ENCODE results near the gene CCDC40. TPM values are rescaled to one million over a fixed set of nuclear protein-coding genes. Genes with fewer than 3 reads are reported as not detected.

CCDC40 gene
- total and polyA plus RNA-seq, 2 donors (not counting 1 experiment from before 2014, with no cell fraction given): 0.53 to 1.5 TPM

DNA sequence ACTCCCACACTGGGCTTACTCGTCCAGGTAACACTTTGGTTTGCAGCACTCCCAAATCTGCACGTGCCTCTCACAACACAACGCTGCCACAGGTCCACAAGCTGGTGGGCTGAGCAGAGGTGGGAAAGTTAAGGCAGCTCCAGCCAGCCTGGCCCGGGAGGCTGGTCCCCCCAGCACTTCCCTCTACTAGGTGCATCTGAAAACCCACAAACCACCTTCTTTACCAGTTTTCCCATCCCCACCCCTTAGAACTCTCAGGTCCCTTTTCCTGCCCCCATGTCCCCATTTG, 63.5 kb downstream of the CCDC40 start:
- Histone ChIP-seq H3K9me3 (ENCODE audit: control insufficient read depth, insufficient read depth, low read depth, low read length) (no peaks in the 10 kb centered on the region), H3K4me1 (ENCODE audit: control insufficient read depth, extremely low read depth, insufficient read depth, low read length) (no peaks in the 10 kb centered on the region), H3K9ac (ENCODE audit: insufficient read depth, low read length) (no peak overlapping the region), H3K79me2 (ENCODE audit: control insufficient read depth, insufficient read depth, low read length) (peaks cover 2% of the 10 kb centered on the region), H4K20me1 (ENCODE audit: control insufficient read depth, extremely low read depth, insufficient read depth, low read length) (no peaks in the 10 kb centered on the region), H3K4me3 (replicated peaks in 1 of 4; ENCODE audit: control extremely low read depth in 1 of 4, insufficient read depth in 1 of 4, low read depth in 3 of 4, low read length in 4 of 4) (no peak overlapping the region), H3K27me3 (ENCODE audit: control insufficient read depth, insufficient read depth, low read length) (peaks cover 4% of the 10 kb centered on the region), H3K27ac (ENCODE audit: insufficient read depth, low read length) (no peak overlapping the region), H3K4me2 (ENCODE audit: extremely low read depth, insufficient read depth, low read length) (no peak overlapping the region), H3K36me3 (ENCODE audit: control insufficient read depth, insufficient read depth, low read length) (no peaks in the 10 kb centered on the region), H2AFZ (ENCODE audit: low read length) (no peak overlapping the region)
- no peak for DNase-seq (ENCODE audit: low read depth in 2 of 2)
- TF ChIP-seq, protein P1, sequence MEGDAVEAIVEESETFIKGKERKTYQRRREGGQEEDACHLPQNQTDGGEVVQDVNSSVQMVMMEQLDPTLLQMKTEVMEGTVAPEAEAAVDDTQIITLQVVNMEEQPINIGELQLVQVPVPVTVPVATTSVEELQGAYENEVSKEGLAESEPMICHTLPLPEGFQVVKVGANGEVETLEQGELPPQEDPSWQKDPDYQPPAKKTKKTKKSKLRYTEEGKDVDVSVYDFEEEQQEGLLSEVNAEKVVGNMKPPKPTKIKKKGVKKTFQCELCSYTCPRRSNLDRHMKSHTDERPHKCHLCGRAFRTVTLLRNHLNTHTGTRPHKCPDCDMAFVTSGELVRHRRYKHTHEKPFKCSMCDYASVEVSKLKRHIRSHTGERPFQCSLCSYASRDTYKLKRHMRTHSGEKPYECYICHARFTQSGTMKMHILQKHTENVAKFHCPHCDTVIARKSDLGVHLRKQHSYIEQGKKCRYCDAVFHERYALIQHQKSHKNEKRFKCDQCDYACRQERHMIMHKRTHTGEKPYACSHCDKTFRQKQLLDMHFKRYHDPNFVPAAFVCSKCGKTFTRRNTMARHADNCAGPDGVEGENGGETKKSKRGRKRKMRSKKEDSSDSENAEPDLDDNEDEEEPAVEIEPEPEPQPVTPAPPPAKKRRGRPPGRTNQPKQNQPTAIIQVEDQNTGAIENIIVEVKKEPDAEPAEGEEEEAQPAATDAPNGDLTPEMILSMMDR (conservative IDR thresholded peaks at IDR 0.05 in 1 of 2, IDR thresholded peaks at IDR 0.05 in 1 of 2; ENCODE audit: low read depth in 1 of 2, low read length in 2 of 2): no peak
- no peak for TF ChIP-seq EZH2 (IDR thresholded peaks at IDR 0.05; ENCODE audit: low read length, missing control alignments)

DNA sequence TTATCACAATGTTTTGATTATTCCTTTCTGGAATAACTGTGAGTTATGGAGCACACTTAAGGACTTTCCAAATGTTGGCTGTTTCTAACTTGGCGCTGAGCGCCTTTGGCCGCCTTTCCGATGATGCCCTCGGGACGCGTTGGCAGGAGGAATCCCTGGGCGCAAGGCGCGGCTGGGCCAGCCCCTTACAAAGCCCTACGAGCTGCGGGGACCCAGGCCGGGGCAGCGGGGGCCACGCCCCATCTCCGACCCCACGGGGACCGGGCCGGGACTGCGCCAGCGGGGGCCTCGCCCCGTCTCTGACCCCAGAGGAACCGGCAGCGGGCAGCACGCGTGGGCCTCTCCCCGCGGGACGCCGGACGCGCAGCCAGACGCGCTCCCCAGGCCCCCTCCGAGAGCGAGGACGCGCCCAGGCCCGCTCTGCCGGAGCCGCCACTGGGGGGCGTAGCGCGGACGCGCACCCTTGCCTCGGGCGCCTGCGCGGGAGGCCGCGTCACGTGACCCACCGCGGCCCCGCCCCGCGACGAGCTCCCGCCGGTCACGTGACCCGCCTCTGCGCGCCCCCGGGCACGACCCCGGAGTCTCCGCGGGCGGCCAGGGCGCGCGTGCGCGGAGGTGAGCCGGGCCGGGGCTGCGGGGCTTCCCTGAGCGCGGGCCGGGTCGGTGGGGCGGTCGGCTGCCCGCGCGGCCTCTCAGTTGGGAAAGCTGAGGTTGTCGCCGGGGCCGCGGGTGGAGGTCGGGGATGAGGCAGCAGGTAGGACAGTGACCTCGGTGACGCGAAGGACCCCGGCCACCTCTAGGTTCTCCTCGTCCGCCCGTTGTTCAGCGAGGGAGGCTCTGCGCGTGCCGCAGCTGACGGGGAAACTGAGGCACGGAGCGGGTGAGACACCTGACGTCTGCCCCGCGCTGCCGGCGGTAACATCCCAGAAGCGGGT, 64.8 kb downstream of the CCDC40 start, which contains the start of gene GAA:
TSS of gene GAA (plus strand) at position 571 of the 935 bp plus-strand sequence. CDS start 3,006 bp downstream, outside the sequence.
- Histone ChIP-seq H3K4me2 (ENCODE audit: extremely low read depth, insufficient read depth, low read length) (peak within 1 kb of the TSS; percentile 97), H3K27ac (ENCODE audit: insufficient read depth, low read length) (peak within 1 kb of the TSS; percentile 52), H3K79me2 (ENCODE audit: control insufficient read depth, insufficient read depth, low read length) (peaks cover 2% of the 10 kb centered on the region), H3K36me3 (ENCODE audit: control insufficient read depth, insufficient read depth, low read length) (no peaks in the 10 kb centered on the region), H3K4me1 (ENCODE audit: control insufficient read depth, extremely low read depth, insufficient read depth, low read length) (no peaks in the 10 kb centered on the region), H3K4me3 (replicated peaks in 1 of 4; ENCODE audit: control extremely low read depth in 1 of 4, insufficient read depth in 1 of 4, low read depth in 3 of 4, low read length in 4 of 4) (peak within 1 kb of the TSS; percentile 86 to 93 (median 88)), H4K20me1 (ENCODE audit: control insufficient read depth, extremely low read depth, insufficient read depth, low read length) (no peaks in the 10 kb centered on the region), H2AFZ (ENCODE audit: low read length) (peak within 1 kb of the TSS; percentile 95), H3K27me3 (ENCODE audit: control insufficient read depth, insufficient read depth, low read length) (no peaks in the 10 kb centered on the region), H3K9me3 (ENCODE audit: control insufficient read depth, insufficient read depth, low read depth, low read length) (no peaks in the 10 kb centered on the region), H3K9ac (ENCODE audit: insufficient read depth, low read length) (peak within 1 kb of the TSS; percentile 83)
- no peak for TF ChIP-seq EZH2 (IDR thresholded peaks at IDR 0.05; ENCODE audit: low read length, missing control alignments)
- TF ChIP-seq, protein P1 (conservative IDR thresholded peaks at IDR 0.05 in 1 of 2, IDR thresholded peaks at IDR 0.05 in 1 of 2; ENCODE audit: low read depth in 1 of 2, low read length in 2 of 2): peak; percentile 42 to 52
- DNase-seq (ENCODE audit: low read depth in 2 of 2): peak; percentile 66 to 78

DNA sequence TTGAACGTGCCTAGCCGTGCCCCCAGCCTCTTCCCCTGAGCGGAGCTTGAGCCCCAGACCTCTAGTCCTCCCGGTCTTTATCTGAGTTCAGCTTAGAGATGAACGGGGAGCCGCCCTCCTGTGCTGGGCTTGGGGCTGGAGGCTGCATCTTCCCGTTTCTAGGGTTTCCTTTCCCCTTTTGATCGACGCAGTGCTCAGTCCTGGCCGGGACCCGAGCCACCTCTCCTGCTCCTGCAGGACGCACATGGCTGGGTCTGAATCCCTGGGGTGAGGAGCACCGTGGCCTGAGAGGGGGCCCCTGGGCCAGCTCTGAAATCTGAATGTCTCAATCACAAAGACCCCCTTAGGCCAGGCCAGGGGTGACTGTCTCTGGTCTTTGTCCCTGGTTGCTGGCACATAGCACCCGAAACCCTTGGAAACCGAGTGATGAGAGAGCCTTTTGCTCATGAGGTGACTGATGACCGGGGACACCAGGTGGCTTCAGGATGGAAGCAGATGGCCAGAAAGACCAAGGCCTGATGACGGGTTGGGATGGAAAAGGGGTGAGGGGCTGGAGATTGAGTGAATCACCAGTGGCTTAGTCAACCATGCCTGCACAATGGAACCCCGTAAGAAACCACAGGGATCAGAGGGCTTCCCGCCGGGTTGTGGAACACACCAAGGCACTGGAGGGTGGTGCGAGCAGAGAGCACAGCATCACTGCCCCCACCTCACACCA, 65.7 kb downstream of the CCDC40 start:
- DNase-seq (ENCODE audit: low read depth in 2 of 2): peak; percentile 33 to 54
- H3K4me3 ChIP-seq (replicated peaks in 1 of 4; ENCODE audit: control extremely low read depth in 1 of 4, insufficient read depth in 1 of 4, low read depth in 3 of 4, low read length in 4 of 4): peak overlapping the region; percentile 86 to 93 (median 88)
- TF ChIP-seq, protein P1 (conservative IDR thresholded peaks at IDR 0.05 in 1 of 2, IDR thresholded peaks at IDR 0.05 in 1 of 2; ENCODE audit: low read depth in 1 of 2, low read length in 2 of 2): no peak
- TF ChIP-seq EZH2 (IDR thresholded peaks at IDR 0.05; ENCODE audit: low read length, missing control alignments): no peak
- H3K4me1 ChIP-seq (ENCODE audit: control insufficient read depth, extremely low read depth, insufficient read depth, low read length): no peaks in the 10 kb centered on the region
- peak overlapping the region; percentile 95 for H2AFZ ChIP-seq (ENCODE audit: low read length)
- peak overlapping the region; percentile 83 for H3K9ac ChIP-seq (ENCODE audit: insufficient read depth, low read length)
- peaks cover 2% of the 10 kb centered on the region for H3K79me2 ChIP-seq (ENCODE audit: control insufficient read depth, insufficient read depth, low read length)
- no peaks in the 10 kb centered on the region for H4K20me1 ChIP-seq (ENCODE audit: control insufficient read depth, extremely low read depth, insufficient read depth, low read length)
- H3K4me2 ChIP-seq (ENCODE audit: extremely low read depth, insufficient read depth, low read length): peak overlapping the region; percentile 97
- peak overlapping the region; percentile 52 for H3K27ac ChIP-seq (ENCODE audit: insufficient read depth, low read length)
- no peaks in the 10 kb centered on the region for H3K36me3 ChIP-seq (ENCODE audit: control insufficient read depth, insufficient read depth, low read length)
- no peaks in the 10 kb centered on the region for H3K27me3 ChIP-seq (ENCODE audit: control insufficient read depth, insufficient read depth, low read length)
- no peaks in the 10 kb centered on the region for H3K9me3 ChIP-seq (ENCODE audit: control insufficient read depth, insufficient read depth, low read depth, low read length)

Measured in fibroblast of lung (primary cell).